AG08396 (cell line): ENCODE data around the gene PCDHGB4.
"Not testable (repeated sequence)": the region's sequence is repeated elsewhere in the genome, so short reads cannot be mapped to it uniquely, and the experiment has no call there.

Experiments
- DNase-seq: peaks from one replicate; pipeline ENCODE4 v3.0.0; 2012; ENCODE audit warnings: low spot score, mixed read lengths

The PCDHGB4 gene

GRCh38 chr5:141430332-141431113, 43.0 kb downstream of the PCDHGB4 start, which contains the start of gene PCDHGA12:
Gene PCDHGA12 (plus strand): TSS chr5:141430507. CDS start chr5:141430760, 253 bp downstream.
- DNase-seq = peak; percentile 79

- DNase-seq = no peak
Measured at GRCh38 chr5:141431286-141431685, 43.8 kb downstream of the PCDHGB4 start.

DNA sequence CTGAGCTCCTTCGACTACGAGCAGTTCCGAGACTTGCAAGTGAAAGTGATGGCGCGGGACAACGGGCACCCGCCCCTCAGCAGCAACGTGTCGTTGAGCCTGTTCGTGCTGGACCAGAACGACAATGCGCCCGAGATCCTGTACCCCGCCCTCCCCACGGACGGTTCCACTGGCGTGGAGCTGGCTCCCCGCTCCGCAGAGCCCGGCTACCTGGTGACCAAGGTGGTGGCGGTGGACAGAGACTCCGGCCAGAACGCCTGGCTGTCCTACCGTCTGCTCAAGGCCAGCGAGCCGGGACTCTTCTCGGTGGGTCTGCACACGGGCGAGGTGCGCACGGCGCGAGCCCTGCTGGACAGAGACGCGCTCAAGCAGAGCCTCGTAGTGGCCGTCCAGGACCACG, 44.8 kb downstream of the PCDHGB4 start:
- DNase-seq = not testable (repeated sequence)

- DNase-seq = not testable (repeated sequence)
Measured at GRCh38 chr5:141432726-141433125, 45.2 kb downstream of the PCDHGB4 start.

- DNase-seq = peak; percentile 45
Measured at GRCh38 chr5:141434006-141434405, 46.5 kb downstream of the PCDHGB4 start.

DNA sequence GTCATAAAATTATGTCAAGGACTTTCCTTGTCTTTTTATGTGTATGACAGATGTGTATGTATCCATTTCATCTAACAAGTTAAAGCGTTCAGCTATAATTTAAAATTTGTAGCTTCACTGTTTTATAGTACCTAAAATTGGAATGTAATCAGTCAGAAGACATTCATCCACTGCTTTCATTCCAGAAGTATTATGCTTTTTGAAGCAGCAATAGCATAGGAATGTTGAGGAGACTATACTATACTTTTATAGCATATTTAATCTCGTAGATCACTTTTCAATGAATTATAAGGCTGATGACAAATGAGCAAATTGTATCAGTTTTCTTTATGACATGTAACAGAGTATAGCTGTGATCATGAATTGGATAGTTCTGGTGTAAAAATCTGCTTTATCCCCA, 49.7 kb downstream of the PCDHGB4 start:
- DNase-seq = peak; percentile 58

- no peak for DNase-seq
Measured at GRCh38 chr5:141439411-141440141, 52.1 kb downstream of the PCDHGB4 start.
